ENCODE results near the gene MAZ.
"Not testable (repeated sequence)": the region's sequence is repeated elsewhere in the genome, so short reads cannot be mapped to it uniquely, and the experiment has no call there.

Gene MAZ

DNA sequence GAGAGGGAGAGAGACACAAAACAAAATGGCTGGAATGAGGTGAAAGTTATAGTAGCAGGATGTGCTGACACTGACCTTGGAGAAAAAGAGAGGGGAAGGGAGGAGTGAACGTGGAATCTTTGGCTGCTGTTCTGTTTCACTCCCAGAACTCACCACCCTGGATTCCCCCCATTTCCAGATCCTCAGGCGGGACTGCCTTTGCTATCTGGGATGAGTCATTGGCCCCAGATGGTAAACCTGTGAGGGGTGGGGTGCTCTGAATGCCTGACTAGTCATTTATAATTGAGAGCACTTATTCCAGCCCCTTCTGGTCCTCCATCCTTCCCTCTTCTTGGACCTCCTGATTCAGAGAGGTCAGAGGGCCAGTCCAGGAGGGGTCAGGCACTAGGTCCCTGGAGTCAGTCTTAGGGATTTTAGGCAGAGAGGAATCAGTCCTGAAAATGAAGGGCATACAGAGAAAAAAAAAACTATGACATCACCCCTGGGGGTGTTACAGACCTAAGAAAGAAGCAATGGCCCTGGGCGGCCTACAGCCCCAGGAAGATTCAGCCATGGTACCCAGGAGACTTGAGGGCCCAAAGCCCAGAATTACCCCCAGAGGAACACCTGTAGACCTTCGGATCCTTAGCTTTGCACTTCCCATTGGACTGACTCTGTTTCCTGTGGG lies 30.5 kb upstream of the MAZ start:
- H3K27ac ChIP-seq: no peak overlapping the region
- TF ChIP-seq, protein P1, sequence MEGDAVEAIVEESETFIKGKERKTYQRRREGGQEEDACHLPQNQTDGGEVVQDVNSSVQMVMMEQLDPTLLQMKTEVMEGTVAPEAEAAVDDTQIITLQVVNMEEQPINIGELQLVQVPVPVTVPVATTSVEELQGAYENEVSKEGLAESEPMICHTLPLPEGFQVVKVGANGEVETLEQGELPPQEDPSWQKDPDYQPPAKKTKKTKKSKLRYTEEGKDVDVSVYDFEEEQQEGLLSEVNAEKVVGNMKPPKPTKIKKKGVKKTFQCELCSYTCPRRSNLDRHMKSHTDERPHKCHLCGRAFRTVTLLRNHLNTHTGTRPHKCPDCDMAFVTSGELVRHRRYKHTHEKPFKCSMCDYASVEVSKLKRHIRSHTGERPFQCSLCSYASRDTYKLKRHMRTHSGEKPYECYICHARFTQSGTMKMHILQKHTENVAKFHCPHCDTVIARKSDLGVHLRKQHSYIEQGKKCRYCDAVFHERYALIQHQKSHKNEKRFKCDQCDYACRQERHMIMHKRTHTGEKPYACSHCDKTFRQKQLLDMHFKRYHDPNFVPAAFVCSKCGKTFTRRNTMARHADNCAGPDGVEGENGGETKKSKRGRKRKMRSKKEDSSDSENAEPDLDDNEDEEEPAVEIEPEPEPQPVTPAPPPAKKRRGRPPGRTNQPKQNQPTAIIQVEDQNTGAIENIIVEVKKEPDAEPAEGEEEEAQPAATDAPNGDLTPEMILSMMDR (IDR thresholded peaks at IDR 0.05): no peak
- no peak for TF ChIP-seq ZFX (IDR thresholded peaks at IDR 0.05; ENCODE audit: borderline replicate concordance)

GRCh38 chr16:29777576-29778350 lies 28.6 kb upstream of the MAZ start, which contains the start of gene ZG16:
Gene ZG16, plus strand, starts transcription at chr16:29778256. Its CDS starts 1,011 bp downstream, at chr16:29779267.
- no peak within 1 kb of the TSS for H3K27ac ChIP-seq
- no peak for TF ChIP-seq ZFX (IDR thresholded peaks at IDR 0.05; ENCODE audit: borderline replicate concordance)
- TF ChIP-seq, protein P1 (IDR thresholded peaks at IDR 0.05): no peak

DNA sequence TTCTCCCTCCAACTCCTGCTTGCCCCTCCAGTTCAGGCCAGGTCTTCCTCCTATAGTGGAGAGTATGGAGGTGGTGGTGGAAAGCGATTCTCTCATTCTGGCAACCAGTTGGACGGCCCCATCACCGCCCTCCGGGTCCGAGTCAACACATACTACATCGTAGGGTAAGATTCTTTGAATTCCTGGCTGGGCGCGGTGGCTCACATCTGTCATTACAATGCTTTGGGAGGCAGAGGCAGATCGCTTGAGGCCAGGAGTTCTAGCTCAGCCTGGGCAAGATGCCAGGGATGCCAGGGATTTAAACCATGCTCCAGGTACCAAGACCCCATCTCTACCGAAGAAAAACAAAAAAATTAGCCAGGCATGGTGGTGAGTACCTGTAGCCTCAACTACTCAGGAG lies 26.9 kb upstream of the MAZ start:
- TF ChIP-seq, protein P1 (IDR thresholded peaks at IDR 0.05): no peak
- no peak for TF ChIP-seq ZFX (IDR thresholded peaks at IDR 0.05; ENCODE audit: borderline replicate concordance)
- no peak overlapping the region for H3K27ac ChIP-seq

- peak overlapping the region; percentile 37 for H3K27ac ChIP-seq
Observed at GRCh38 chr16:29783094-29783953, 23.0 kb upstream of the MAZ start.

GRCh38 chr16:29784157-29784556 lies 22.2 kb upstream of the MAZ start:
- TF ChIP-seq, protein P1 (IDR thresholded peaks at IDR 0.05): no peak
- no peak for TF ChIP-seq ZFX (IDR thresholded peaks at IDR 0.05; ENCODE audit: borderline replicate concordance)
- H3K27ac ChIP-seq: peak overlapping the region; percentile 37; the same call in 1 of the 2 replicates

- H3K27ac ChIP-seq: no peak overlapping the region
- TF ChIP-seq ZFX (IDR thresholded peaks at IDR 0.05; ENCODE audit: borderline replicate concordance): no peak
- TF ChIP-seq, protein P1 (IDR thresholded peaks at IDR 0.05): no peak
Observed at GRCh38 chr16:29784901-29785500, 21.3 kb upstream of the MAZ start.

DNA sequence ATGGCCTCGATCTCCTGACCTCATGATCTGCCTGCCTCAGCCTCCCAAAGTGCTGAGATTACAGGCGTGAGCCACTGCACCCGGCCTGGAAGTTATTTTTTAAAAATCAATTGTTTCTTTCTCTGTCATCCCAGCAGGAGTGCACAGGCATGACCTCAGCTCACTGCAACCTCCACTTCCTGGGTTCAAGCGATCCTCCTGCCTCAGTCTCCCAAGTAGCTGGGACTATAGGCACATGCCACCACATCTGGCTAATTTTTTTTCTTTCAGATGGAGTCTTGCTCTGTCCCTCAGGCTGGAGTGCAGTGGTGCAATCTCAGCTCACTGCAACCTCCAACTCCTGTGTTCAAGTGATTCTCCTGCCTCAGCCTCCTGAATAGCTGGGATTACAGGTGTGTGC lies 19.2 kb upstream of the MAZ start:
- not testable (repeated sequence) for H3K27ac ChIP-seq

All from 22Rv1 (cell line).